NCI-H1694 (cell line): Measurements from ENCODE around the gene SYNJ2.
"Not testable (repeated sequence)": the region's sequence is repeated elsewhere in the genome, so short reads cannot be mapped to it uniquely, and the experiment has no call there.

Experiments
- DNase-seq: peaks from one replicate; lab custom pipeline; 2025; lab: John Stamatoyannopoulos, UW

SYNJ2 gene

DNA sequence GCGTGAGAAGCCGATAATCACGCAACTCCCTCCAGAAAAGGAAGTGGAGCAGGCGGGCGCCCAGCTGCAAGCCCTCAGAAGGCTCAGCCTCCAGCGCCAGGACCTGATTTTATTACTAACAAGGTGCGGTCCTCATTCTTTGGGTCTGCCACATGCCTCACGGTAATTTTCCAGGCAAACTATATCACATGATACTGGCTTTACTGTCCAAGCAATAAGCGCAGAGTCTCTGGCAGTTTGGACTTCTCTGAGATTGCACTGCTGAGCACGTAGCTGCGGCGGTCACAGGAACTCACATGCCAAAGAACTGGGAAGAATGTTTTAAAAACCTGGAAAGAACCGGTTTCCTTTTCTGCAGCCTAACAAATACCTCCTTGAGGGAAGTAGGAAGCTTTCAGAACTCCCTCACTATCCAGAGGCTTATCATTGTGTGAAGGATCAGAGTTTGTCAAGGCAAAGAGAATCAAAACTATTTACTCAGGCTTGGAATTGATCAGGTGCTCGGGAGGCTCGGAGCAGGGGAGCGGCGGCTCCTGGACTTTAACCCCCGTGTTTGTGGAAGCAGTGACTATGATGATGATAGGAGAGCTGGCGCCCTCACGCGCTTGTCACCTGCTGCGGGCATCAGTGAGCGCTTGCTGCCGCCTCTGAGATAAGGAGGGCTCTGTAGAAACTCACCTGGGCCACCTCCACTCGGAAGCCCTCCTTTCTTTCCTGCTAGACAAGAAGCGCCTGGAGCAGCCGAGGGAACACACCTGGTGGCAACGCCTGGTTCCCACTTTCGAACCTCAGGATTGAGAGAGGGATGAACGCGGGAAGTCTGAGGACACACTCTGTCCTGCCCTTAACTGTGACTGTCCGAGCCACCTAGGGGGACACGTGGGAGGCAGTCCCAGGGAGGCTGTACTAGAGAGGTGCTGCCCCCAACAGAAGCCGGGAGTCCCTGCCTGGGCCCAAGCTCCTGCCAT, 27.2 kb upstream of the SYNJ2 start:
- no peak for DNase-seq

GRCh38 chr6:157955675-157956074, 26.0 kb upstream of the SYNJ2 start:
- DNase-seq, result no peak

DNA sequence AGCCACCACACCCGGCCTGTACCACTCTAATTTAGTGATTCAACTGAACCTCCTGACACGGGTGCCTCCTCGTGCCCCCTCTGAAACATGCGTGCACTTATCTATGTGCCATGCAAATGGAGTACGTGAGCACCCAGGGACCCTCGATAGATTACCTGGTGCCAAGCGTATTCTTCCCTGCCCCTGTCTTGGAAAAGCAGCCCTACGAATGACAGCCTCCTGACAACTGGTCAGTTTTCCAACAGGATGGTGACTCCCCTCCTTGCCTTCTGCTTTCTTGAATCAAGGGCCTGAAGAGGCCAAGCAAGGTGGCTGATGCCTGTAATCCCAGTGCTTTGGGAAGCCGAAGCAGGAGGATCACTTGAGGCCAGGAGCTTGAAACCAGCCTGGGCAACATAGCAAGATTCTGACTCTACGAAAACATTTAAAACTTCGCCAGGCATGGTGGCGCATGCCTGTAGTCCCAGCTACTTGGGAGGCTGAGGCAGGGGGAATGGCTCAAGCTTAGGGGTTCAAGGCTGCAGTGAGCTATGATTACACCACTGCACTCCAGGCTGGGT, 25.4 kb upstream of the SYNJ2 start:
- no peak for DNase-seq

- no peak for DNase-seq
Observed at GRCh38 chr6:157959451-157960227, 22.0 kb upstream of the SYNJ2 start.

DNA sequence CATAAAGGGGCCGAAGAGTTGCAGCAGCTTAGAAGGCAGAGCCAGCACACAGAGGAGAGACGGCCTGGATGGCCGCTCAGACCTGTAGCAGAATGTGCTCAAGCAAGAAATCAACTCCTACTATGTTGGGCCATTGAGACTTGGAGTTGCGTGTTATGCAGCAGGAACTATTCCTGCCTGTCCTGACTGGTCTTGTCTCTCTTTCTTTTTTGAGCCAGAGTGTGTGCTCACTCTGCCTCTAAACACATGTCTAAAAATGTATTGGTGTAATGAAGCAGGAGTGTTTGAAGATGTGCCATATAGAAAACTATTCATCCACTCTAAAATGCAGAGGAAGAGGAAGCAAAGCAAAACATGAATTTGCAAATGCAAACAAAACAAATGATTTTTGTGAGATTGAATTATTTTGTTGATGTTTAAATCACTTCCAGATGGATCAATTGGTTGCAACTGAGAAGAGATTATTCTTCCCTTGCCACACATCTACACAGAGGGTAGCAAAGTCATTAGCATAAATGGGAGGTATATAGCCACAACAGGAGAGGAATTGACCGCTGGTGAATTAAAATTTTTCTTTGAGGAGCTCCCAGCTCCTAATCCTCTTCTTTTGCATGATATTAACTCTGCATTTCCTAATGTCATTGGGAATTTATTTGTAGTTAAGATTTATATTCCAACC, 20.4 kb upstream of the SYNJ2 start:
- DNase-seq, result no peak

DNA sequence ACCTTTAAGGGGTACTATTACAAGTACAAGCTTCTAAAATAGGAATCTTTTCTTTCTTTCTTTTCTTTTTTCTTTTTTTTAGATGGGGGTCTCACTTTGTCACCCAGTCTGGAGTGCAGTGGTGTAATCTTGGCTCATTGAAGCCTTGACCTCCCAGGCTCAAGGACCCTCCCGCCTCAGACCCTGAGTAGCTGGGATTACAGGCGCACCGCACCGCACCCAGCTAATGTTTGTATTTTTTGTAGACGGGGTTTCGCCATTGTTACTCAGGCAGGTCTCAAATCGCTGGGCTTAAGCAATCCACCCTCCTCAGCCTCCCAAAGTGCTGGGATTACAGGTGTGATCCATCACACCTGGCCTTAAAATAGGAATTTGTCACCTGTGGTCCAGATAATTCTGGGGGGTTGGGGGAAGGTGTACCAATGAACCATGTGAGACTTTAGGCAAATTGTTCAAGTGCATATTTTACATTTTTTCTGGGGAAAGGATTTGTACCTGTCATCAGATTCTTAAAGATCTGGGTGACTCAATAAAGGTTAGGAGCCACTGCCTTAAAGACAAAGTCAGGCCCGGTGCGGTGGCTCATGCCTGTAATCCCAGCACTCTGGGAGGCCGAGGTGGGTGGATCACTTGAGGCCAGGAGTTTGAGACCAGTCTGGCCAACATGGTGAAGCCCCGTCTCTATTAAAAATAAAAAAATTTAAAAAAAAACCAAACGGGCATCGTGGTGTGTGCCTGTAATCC, 19.7 kb upstream of the SYNJ2 start:
- no peak for DNase-seq

GRCh38 chr6:157962601-157963302, 18.9 kb upstream of the SYNJ2 start:
- no peak for DNase-seq

GRCh38 chr6:157964100-157964499, 17.6 kb upstream of the SYNJ2 start:
- DNase-seq, result no peak

- DNase-seq, result no peak
Observed at GRCh38 chr6:157965387-157965786, 16.3 kb upstream of the SYNJ2 start.

DNA sequence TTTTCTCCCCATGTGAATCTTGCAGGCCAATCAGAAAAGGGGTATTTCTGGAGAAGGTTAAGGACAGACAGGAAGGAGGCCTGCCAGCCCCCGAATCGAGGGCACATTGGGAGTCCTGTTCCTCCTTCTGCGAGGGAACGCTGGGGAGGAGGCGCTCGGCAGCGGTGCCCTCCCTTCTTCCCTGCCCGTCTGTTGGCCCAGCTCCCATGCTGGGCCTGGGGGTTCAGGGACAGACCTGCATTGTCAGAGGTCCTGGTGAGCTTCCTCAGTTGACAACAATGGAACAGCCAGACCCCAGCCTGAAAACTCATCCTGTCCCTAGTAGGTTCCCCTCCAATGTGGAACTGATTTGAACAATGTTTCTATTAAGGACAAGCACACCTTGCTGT, 15.1 kb upstream of the SYNJ2 start:
- DNase-seq, result no peak

- DNase-seq, result no peak
Observed at GRCh38 chr6:157967020-157967419, 14.6 kb upstream of the SYNJ2 start.

DNA sequence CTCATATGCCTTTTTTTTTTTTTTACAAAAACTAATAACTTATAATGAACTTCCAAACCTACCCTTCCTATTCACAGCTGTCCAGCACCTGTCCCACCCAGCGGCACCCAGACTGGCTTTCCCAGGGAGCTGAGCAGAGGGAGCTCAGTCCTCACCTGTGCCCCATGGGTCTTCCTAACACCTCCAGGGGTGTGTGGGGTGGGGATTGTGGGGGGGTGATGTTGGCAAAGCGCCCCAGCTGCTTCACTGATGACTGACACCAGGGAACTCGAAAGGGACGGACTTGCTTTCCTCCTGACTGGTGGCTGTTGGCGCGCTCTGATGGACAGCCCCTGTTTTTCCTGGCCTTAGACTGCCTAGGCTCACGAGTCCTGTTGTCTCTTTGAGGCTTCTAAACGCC, 14.2 kb upstream of the SYNJ2 start:
- DNase-seq, result no peak

- DNase-seq, result not testable (repeated sequence)
Observed at GRCh38 chr6:157972177-157972576, 9.5 kb upstream of the SYNJ2 start.

DNA sequence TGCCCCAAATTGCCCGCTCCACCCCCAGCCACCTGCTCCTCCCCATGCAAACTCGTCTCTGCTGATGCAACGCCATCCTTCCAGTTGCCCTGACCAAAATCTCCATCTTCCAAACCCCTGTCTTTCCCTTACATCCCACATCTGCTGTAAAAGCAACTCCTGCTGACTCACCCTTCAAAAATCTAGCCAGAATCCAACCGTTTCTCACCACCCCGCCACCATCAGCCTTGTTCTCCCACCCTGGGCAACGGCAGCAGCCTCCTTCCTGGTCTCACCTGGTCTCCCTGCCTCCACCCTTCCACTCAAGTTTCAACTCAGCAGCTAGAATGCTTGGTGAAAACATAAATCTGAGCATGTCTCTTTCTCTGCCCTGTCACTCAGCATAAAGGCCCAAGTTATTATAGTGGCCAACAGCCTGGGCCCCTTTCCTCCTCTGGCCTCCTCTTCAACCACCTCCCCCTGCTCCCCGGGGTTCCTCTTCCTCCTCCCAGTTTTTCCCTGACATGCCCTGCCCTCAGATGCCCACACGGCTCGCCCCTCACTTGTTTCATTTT, 7.2 kb upstream of the SYNJ2 start:
- no peak for DNase-seq

DNA sequence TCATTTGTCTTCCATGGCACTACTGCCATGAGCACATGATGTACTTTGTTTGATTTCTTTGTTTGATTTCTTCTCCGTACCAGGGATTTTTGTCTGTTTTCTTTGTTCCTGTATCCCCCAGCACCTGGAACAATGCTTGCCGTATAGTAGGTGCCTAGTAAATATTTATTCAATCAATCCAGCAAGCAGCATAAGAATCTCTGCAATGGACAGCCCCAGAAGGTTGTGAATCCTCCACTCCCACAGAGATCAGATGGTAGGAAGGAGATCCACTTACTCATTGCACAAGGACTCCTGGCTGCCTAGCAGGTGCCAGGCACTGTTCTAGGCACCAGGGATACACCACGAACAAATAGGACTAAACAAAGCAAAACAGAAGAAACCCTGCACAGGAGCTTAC, 6.7 kb upstream of the SYNJ2 start:
- DNase-seq, result no peak

DNA sequence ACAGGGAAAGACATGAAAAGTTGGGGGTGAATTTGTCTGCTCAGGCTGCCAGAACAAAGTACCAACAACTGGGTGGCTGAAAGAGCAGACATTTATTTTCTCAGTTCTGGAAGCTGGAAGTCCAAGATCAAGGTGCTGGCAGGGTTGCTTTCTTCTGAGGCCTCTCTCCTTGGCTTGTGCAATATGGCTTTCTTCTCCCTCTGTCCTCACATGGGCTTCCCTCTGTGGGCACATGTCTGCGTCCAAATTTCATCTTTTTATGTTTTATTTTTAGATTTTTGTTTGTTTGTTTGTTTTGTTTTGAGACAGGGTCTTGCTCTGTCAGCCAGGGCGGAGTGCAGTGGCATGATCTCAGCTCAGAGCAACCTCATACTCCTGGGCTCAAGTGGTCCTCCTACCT, 6.2 kb upstream of the SYNJ2 start:
- no peak for DNase-seq

GRCh38 chr6:157976345-157977175, 5.1 kb upstream of the SYNJ2 start:
- DNase-seq, result no peak

- no peak for DNase-seq
Observed at GRCh38 chr6:157977176-157977804, 4.4 kb upstream of the SYNJ2 start.
